C4-2B (cell line): ENCODE data around the gene AKIRIN1.

Experiments used
- CTCF ChIP-seq: fragments of 450-650 bp; conservative IDR thresholded peaks from 2 replicates; pipeline ENCODE4 v1.5.1; 2017; ENCODE audit warnings: mild to moderate bottlenecking
- ZFX ChIP-seq: fragments of 450-650 bp; IDR thresholded peaks from 2 replicates; pipeline ENCODE4 v1.6.1; 2017

GRCh38 chr1:39016604-39017171, 25.6 kb downstream of the AKIRIN1 start:
- TF ChIP-seq CTCF (no peak), ZFX (no peak)
